Fibroblast of lung (primary cell): ENCODE measurements around the gene PCSK2.

Experiments
- CTCF ChIP-seq, 2 donors: IDR thresholded peaks in 1 of 2; conservative IDR thresholded peaks in 1 of 2; 1 replicate in 1 of 2; 2 replicates in 1 of 2; pipeline ENCODE4 v1.5.1; 2011 to 2012; ENCODE audit warnings: low read length in 2 of 2, control low read depth in 1 of 2, inconsistent platforms in 1 of 2, low read depth in 1 of 2, mild to moderate bottlenecking in 1 of 2
- EZH2 ChIP-seq: IDR thresholded peaks from 2 replicates; pipeline ENCODE4 v1.5.1; 2012; ENCODE audit warnings: low read length, control low read depth, mild to moderate bottlenecking; ENCODE audit errors: missing control alignments

- TF ChIP-seq CTCF (conservative IDR thresholded peaks at IDR 0.05 in 1 of 2, IDR thresholded peaks at IDR 0.05 in 1 of 2; ENCODE audit: low read depth in 1 of 2, low read length in 2 of 2) (no peak), EZH2 (no peak)
These were observed 304.1 kb downstream of the PCSK2 start, which contains the start of gene BFSP1 for GRCh38 chr20:17530716-17531664.
